Ishikawa (cell line): Measurements from ENCODE around the gene GFRA1.

Experiments used
- CEBPB ChIP-seq: IDR thresholded peaks from 2 replicates; pipeline ENCODE4 v1.6.1; 2012
- CREB1 ChIP-seq: IDR thresholded peaks from 2 replicates; pipeline ENCODE4 v1.6.1; 2012; ENCODE audit warnings: low read depth
- EGR1 ChIP-seq: IDR thresholded peaks from 2 replicates; pipeline ENCODE4 v1.6.1; 2012
- EP300 ChIP-seq: IDR thresholded peaks from 2 replicates; pipeline ENCODE4 v1.6.1; 2012; ENCODE audit warnings: borderline replicate concordance
- FOXM1 ChIP-seq: IDR thresholded peaks from 2 replicates; pipeline ENCODE4 v1.6.1; 2012; ENCODE audit warnings: low read depth, borderline replicate concordance
- MAX ChIP-seq: IDR thresholded peaks from 2 replicates; pipeline ENCODE4 v1.6.1; 2012
- NFIC ChIP-seq: IDR thresholded peaks from 2 replicates; pipeline ENCODE4 v1.6.1; 2012
- RAD21 ChIP-seq: IDR thresholded peaks from 2 replicates; pipeline ENCODE4 v1.6.1; 2012; ENCODE audit warnings: low read depth
- REST ChIP-seq: IDR thresholded peaks from 2 replicates; pipeline ENCODE4 v1.6.1; 2012; ENCODE audit warnings: low read depth, mild to moderate bottlenecking
- TAF1 ChIP-seq: IDR thresholded peaks from 2 replicates; pipeline ENCODE4 v1.6.1; 2012; ENCODE audit warnings: low read depth, mild to moderate bottlenecking
- TCF12 ChIP-seq: IDR thresholded peaks from 2 replicates; pipeline ENCODE4 v1.6.1; 2012; ENCODE audit warnings: low read depth
- TEAD4 ChIP-seq: IDR thresholded peaks from 2 replicates; pipeline ENCODE4 v1.6.1; 2012
- USF1 ChIP-seq: IDR thresholded peaks from 2 replicates; pipeline ENCODE4 v1.6.1; 2012
- YY1 ChIP-seq: IDR thresholded peaks from 2 replicates; pipeline ENCODE4 v1.6.1; 2012; ENCODE audit warnings: low read depth
- ZBTB7A ChIP-seq: IDR thresholded peaks from 2 replicates; pipeline ENCODE4 v1.6.1; 2012; ENCODE audit warnings: low read depth

Gene GFRA1

GRCh38 chr10:116076621-116077020 lies 196.4 kb downstream of the GFRA1 start:
- no peak for TF ChIP-seq EP300
- no peak for TF ChIP-seq TAF1
- no peak for TF ChIP-seq NFIC
- no peak for TF ChIP-seq TEAD4
- no peak for TF ChIP-seq CREB1
- TF ChIP-seq TCF12 = no peak
- TF ChIP-seq EGR1 = no peak
- TF ChIP-seq CEBPB = no peak
- no peak for TF ChIP-seq RAD21
- TF ChIP-seq YY1 = no peak
- TF ChIP-seq REST = no peak
- no peak for TF ChIP-seq FOXM1
- TF ChIP-seq USF1 = no peak

- TF ChIP-seq TEAD4 (no peak), MAX (no peak), ZBTB7A (no peak), CEBPB (no peak), REST (no peak), TAF1 (no peak), FOXM1 (no peak), CREB1 (no peak)
These were observed 199.5 kb downstream of the GFRA1 start for GRCh38 chr10:116073510-116073909.

GRCh38 chr10:116073001-116073400 lies 200.0 kb downstream of the GFRA1 start:
- TF ChIP-seq NFIC = no peak
- TF ChIP-seq ZBTB7A = no peak
- TF ChIP-seq USF1 = no peak
- no peak for TF ChIP-seq RAD21

- TF ChIP-seq CREB1 (no peak), RAD21 (no peak), TEAD4 (no peak), YY1 (no peak), USF1 (no peak), CEBPB (no peak), ZBTB7A (no peak), EP300 (no peak), FOXM1 (no peak), NFIC (no peak), MAX (no peak), TAF1 (no peak), REST (no peak), TCF12 (no peak), EGR1 (no peak)
These were observed 201.4 kb downstream of the GFRA1 start for GRCh38 chr10:116071453-116072148.
